Stimulated activated CD4-positive, alpha-beta T cell treated with anti-CD3 and anti-CD28 coated beads, TNF-alpha, amount 100 ng/mL, for 4 hours (primary cell): Measurements from ENCODE around the gene PRRT3.
A peak's percentile ranks its signal among the peaks of the same experiment; 100 is the strongest.

Experiments used
- DNase-seq, 3 experiments: peaks; one replicate each; pipeline ENCODE4 v3.0.0-alpha.2; 2020; ENCODE audit warnings: low read depth in 3 of 3

The PRRT3 gene

GRCh38 chr3:9951962-9952805 is at the start of gene PRRT3:
PRRT3 (minus strand) TSS chr3:9952408; CDS start chr3:9950115, 2,293 bp downstream.
- peak in 2 of 3 experiments; percentile 36 to 42 for DNase-seq

GRCh38 chr3:10000686-10001085 is 48.5 kb upstream of the PRRT3 start:
- no peak for DNase-seq

DNA sequence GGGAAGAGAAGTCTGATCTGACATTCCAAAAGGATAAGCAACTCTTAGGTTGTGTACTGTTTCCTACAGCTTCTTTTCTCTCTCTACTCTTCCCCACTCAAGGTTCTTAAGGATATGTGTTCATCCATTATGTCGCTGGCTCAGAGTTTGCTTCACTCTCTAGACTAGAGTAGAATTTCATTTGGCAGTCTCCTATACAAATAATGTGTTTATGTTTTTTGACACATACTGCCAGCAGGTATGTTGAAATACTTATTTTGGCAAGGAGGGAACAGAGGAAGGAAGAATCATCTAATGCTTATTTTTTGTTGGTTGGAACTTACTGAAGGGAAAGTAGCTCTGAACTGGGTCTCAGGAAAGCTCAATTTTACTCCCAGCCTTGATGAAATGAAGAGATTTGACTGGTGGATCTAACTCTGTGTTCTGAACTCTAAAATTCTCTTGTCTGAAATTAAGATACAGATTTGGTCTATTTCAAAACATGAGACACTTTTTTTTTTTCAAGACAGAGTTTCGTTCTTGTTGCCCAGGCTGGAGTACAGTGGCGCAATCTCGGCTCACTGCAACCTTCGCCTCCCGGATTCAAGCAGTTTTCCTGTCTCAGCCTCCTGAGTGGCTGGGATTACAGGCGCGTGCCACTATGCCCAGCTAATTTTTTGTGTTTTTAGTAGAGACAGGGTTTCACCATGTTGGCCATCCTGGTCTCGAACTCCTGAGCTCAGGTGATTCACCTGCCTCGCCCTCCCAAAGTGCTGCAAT is 42.1 kb upstream of the PRRT3 start:
- DNase-seq, result no peak

- DNase-seq, result no peak
Observed at GRCh38 chr3:9986230-9986725, 34.1 kb upstream of the PRRT3 start.

GRCh38 chr3:9980251-9980650 is 28.0 kb upstream of the PRRT3 start:
- DNase-seq, result no peak

GRCh38 chr3:9978710-9979305 is 26.6 kb upstream of the PRRT3 start:
- no peak for DNase-seq

GRCh38 chr3:9976721-9977709 is 24.8 kb upstream of the PRRT3 start:
- DNase-seq, result no peak

DNA sequence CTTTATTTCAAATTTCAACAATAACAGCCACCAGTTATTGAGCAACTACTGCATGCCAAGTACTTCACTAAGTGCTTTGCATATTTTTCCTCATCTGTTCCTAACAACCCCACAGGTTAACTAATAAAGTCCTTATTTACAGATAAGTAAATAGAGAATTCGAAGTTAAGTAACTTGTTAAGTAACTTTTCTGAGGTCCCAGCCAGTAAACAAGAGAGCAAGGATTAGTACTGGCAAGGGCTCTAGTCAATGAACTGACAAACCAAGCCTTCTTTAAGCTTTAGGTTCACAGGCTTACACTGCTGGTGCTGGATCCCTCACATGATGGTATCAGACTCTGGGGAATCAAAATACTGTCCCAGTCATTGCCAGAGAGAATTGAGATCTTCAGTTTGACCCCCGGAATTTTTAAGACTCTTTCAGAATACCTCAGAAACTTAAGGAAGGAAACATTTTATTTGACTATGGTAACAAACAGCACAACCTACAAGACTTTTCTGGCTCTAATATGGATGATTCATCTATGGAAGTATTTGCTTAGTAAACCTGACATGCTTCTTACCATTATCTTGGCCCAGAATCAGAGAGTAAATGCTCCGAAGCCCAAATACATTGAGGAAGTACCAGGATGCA is 17.9 kb upstream of the PRRT3 start:
- no peak for DNase-seq

- no peak for DNase-seq
Observed at GRCh38 chr3:9969632-9970019, 17.4 kb upstream of the PRRT3 start.

DNA sequence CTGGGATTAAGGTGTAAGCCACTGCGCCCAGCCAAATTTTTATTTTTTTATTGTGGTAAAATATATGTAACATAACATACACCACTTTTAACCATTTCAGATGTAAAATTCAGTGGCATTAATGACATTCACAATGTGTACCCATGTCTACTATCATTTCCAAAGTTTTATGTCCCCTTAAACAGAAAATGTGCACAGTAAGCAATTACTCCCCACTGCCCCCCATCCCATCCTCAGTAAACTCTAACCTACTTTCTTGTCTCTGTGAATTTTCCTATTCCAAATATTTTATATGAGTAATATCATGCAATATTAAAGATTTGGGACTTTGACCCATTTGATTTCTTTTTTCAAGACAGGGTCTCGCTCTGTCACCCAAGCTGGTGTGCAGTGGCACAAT is 14.6 kb upstream of the PRRT3 start:
- no peak for DNase-seq

DNA sequence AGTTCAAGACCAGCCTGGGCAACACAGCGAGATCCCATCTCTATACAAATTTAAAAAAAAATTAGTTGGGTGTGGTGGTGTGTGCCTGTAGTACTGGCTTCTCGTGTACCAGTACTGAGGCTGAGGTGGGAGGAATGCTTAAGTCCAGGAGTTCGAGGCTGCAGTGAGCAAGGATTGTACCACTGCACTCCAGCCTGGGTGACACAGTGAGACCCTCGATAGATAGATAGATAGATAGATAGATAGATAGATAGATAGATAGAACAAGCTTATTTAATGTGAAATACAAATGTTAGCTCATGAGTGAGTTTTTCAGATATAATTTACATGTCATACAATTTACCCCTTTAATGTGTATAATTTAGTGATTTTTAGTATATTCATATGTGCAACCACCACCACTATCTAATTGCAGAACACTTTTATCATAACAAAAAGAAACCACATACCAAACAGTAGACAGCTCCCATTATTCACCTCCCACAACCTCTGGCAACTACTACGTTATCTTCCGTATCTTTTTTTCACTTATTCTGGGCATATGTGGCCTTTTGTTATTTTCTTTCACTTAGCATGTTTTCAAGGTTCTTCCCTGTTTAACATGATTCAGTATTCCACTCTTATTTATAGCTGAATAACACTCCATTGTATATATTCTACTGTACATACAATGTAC is 13.1 kb upstream of the PRRT3 start:
- no peak for DNase-seq

GRCh38 chr3:9957214-9957613 is 5.0 kb upstream of the PRRT3 start:
- no peak for DNase-seq

GRCh38 chr3:9955611-9956352 is 3.6 kb upstream of the PRRT3 start:
- DNase-seq, result no peak

- no peak for DNase-seq
Observed at GRCh38 chr3:9955067-9955502, 2.9 kb upstream of the PRRT3 start.

- no peak for DNase-seq
Observed at GRCh38 chr3:9951598-9951961, 628 bp downstream of the PRRT3 start.

GRCh38 chr3:9951126-9951525 is 1.1 kb downstream of the PRRT3 start:
- DNase-seq, result no peak

- DNase-seq, result no peak
Observed at GRCh38 chr3:9949626-9950025, 2.6 kb downstream of the PRRT3 start.

DNA sequence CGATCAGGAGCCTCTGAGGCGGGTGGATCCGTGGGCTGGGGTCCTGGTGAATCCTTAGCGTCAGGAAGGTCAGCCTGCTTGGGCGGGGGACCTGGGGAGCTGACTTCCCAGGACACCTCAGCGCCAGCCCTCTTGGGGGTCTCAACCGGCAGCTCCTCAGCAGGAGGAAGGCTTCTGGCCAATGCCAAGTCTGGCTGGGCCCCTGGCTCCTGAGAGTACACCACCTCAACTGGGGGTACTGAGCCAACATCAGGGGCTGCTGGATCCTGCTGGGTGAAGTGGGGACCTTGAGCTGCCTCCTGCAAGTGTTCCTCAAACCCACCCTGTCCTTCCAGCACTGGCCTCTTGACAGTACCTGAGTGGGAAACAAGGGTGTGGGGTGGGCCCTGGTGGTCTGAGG is 3.1 kb downstream of the PRRT3 start:
- DNase-seq, result no peak

DNA sequence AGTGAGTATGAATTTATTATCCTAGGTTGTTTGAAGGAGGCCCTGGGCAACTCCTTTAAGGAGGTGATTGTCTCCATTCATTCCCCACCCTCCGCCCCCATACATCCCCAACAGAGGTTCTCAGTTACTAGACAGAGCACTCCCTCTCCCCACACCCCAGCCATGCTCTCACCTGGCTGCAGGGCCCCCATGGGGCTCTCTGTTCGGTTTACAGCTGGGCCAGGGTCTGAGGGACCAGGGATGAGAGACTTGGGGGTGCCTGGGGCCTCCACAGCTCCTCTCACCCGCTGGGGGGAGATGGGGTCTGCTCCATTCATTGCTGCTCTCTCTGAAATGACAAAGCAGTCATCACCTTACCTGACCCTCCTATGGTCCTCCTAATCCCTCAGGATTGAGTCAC is 3.6 kb downstream of the PRRT3 start:
- DNase-seq, result no peak
